ENCODE results near the gene FAT1. TPM values are rescaled to one million over a fixed set of nuclear protein-coding genes. Genes with fewer than 3 reads are reported as not detected.

Gene FAT1
- total RNA-seq, 1 donor from 2014 or later = 47.1 TPM

GRCh38 chr4:186630128-186630527 is 93.5 kb downstream of the FAT1 start:
- DNase-seq (ENCODE audit: extremely low spot score in 2 of 2) = no peak
- intact Hi-C loops (cut with DNase I) = loop anchor here (10.0 kb wide), 1 partner anchor 1945 kb away; no protein-coding TSS in a partner anchor
- H3K4me3 ChIP-seq = no peak overlapping the region
- H3K27ac ChIP-seq = no peak overlapping the region
- H3K36me3 ChIP-seq = peaks cover 0 to 23% of the 10 kb centered on the region in 2 donors
- no peaks in the 10 kb centered on the region for H3K9me3 ChIP-seq
- TF ChIP-seq POLR2A (IDR thresholded peaks at IDR 0.05) (no peak), POLR2AphosphoS5 (IDR thresholded peaks at IDR 0.05; ENCODE audit: insufficient read depth in 1 of 2, low read depth in 1 of 2) (no peak), CTCF (IDR thresholded peaks at IDR 0.05) (no peak)
- H3K27me3 ChIP-seq = no peaks in the 10 kb centered on the region
- H3K4me1 ChIP-seq = no peaks in the 10 kb centered on the region

- TF ChIP-seq CTCF (IDR thresholded peaks at IDR 0.05) = no peak
- Histone ChIP-seq H3K27ac (no peak overlapping the region), H3K27me3 (no peaks in the 10 kb centered on the region), H3K4me3 (no peak overlapping the region), H3K36me3 (peaks cover 0 to 13% of the 10 kb centered on the region in 2 donors), H3K4me1 (peaks cover 2% of the 10 kb centered on the region), H3K9me3 (no peaks in the 10 kb centered on the region)
- intact Hi-C loops (cut with DNase I) = no loop called here
- DNase-seq (ENCODE audit: extremely low spot score in 2 of 2) = no peak
These were observed 95.5 kb downstream of the FAT1 start for GRCh38 chr4:186628058-186628711.

GRCh38 chr4:186627226-186627865 is 96.3 kb downstream of the FAT1 start:
- Histone ChIP-seq H3K4me3 (no peak overlapping the region), H3K27ac (no peak overlapping the region), H3K27me3 (no peaks in the 10 kb centered on the region), H3K36me3 (peaks cover 0 to 13% of the 10 kb centered on the region in 2 donors), H3K4me1 (peaks cover 4% of the 10 kb centered on the region), H3K9me3 (no peaks in the 10 kb centered on the region)
- DNase-seq (ENCODE audit: extremely low spot score in 2 of 2) = no peak
- intact Hi-C loops (cut with DNase I) = no loop called here
- TF ChIP-seq POLR2A (IDR thresholded peaks at IDR 0.05) = no peak
- TF ChIP-seq POLR2AphosphoS5 (IDR thresholded peaks at IDR 0.05; ENCODE audit: insufficient read depth in 1 of 2, low read depth in 1 of 2) = no peak
- no peak for TF ChIP-seq CTCF (IDR thresholded peaks at IDR 0.05)

- Histone ChIP-seq H3K27me3 (no peaks in the 10 kb centered on the region), H3K4me3 (no peak overlapping the region), H3K4me1 (peaks cover 4% of the 10 kb centered on the region), H3K9me3 (no peaks in the 10 kb centered on the region), H3K27ac (no peak overlapping the region), H3K36me3 (peaks cover 0 to 29% of the 10 kb centered on the region in 2 donors)
- TF ChIP-seq POLR2AphosphoS5 (IDR thresholded peaks at IDR 0.05; ENCODE audit: insufficient read depth in 1 of 2, low read depth in 1 of 2) (no peak), POLR2A (IDR thresholded peaks at IDR 0.05) (no peak), CTCF (IDR thresholded peaks at IDR 0.05) (no peak)
- DNase-seq (ENCODE audit: extremely low spot score in 2 of 2) = no peak
- intact Hi-C loops (cut with DNase I) = no loop called here
These were observed 98.7 kb downstream of the FAT1 start for GRCh38 chr4:186624951-186625350.

GRCh38 chr4:186623546-186623945 is 100.1 kb downstream of the FAT1 start:
- H3K27ac ChIP-seq = no peak overlapping the region
- TF ChIP-seq CTCF (IDR thresholded peaks at IDR 0.05) (no peak), POLR2AphosphoS5 (IDR thresholded peaks at IDR 0.05; ENCODE audit: insufficient read depth in 1 of 2, low read depth in 1 of 2) (no peak), POLR2A (IDR thresholded peaks at IDR 0.05) (no peak)
- no peaks in the 10 kb centered on the region for H3K27me3 ChIP-seq
- DNase-seq (ENCODE audit: extremely low spot score in 2 of 2) = no peak
- intact Hi-C loops (cut with DNase I) = no loop called here
- H3K4me3 ChIP-seq = no peak overlapping the region
- peaks cover 0 to 27% of the 10 kb centered on the region in 2 donors for H3K36me3 ChIP-seq
- no peaks in the 10 kb centered on the region for H3K9me3 ChIP-seq
- H3K4me1 ChIP-seq = peaks cover 4% of the 10 kb centered on the region
